NCI-H345 treated with DMSO at 0.1 percent for 48 hours (cell line): ENCODE results near the gene XDH.

Experiments
- DNase-seq: peaks from one replicate; lab custom pipeline; 2025; ENCODE audit not compliant: unreplicated experiment; lab: John Stamatoyannopoulos, UW

XDH gene

DNA sequence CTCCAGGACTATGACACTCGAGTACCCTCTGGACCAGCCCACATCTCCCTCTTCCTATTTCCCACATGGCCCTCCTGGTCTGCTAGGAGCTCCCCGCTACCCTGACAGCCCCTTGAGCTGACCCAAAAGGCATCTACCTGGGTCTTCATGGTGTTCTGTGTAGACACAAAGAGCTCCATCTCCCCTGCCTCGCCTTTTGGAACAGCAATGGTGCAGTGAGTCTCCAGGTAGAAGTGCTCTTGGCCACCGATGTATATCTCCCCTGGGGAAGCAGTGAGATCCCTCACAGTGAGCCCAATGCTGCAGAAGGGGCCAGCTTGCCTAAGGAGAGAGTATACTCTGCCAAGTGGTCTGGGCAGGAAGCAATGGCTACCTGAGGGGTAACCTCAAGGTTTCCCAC lies 47.8 kb downstream of the XDH start:
- no peak for DNase-seq

DNA sequence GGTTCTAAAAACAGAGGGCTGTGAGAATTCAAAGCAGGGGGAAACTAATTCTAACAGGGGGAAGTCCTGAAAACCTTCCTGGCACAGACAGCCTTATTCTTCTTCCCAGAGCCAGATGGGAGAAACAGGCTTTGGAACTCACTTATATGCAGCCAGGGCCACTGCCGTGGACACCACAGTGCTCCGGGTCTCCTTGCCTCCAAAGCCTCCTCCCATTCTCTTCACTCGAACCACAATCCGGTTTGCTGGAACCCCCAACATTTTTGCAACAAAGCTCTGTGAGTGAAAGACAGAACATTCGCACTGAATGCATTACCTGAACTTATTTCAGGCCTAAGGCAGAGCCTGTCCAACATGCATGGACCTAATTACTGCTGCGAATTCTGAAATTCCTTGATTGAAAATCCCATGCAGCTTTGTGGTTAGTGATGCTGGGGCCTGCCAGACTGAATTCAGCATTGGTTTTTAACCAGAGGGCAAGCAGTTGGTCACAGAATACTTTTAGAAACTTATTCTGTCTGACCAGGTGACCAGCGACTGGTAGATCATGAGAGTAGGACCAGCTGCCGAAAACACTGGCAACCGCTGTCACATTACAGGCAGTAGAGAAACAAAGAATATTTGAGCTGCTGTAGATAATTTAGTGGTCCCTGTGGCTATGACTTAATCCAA lies 48.6 kb downstream of the XDH start:
- no peak for DNase-seq

DNA sequence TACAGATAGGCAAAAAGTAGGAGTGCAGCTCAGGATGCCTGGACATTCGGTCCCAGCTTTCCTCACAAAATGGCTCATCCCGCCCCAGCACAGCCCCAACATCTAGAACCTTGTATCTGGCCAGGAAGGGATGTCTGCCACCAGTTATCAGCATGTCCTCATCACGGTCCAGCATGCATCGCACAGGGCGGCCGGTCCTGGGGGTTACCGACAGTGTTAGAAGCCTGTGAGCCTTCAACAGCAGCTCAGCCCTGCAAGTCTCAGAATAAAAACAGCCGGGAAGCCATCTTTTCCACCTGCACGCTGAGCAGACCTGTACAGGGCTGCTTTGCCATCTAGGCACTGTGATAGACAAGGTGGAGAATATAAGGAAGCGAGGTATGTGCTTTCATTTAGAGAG lies 49.2 kb downstream of the XDH start:
- no peak for DNase-seq

GRCh38 chr2:31363956-31364750 lies 50.4 kb downstream of the XDH start:
- no peak for DNase-seq

- no peak for DNase-seq
These were observed 52.0 kb downstream of the XDH start for GRCh38 chr2:31362581-31362980.

DNA sequence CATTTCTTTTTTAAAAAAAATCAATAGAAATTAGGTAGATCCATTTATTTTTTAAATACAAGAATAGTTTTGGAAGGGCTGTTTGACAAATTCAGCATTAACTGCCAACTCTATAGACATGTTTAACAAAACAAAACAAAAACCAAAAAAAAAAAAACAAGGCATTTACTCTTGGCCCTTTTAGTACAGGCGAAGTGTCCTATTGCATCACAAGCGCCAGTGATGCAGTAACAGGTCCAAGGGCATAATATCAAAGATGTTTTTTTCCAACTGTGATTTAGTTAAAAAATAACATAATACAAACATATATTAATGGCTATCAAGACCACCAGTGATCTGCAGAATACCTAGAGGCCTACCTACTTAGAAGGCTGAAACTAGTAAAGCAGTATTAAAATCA lies 55.3 kb downstream of the XDH start:
- DNase-seq, result no peak

GRCh38 chr2:31354837-31355236 lies 59.7 kb downstream of the XDH start:
- no peak for DNase-seq

- no peak for DNase-seq
These were observed 61.4 kb downstream of the XDH start for GRCh38 chr2:31353179-31353578.

- DNase-seq, result no peak
These were observed 64.9 kb downstream of the XDH start for GRCh38 chr2:31349684-31350083.

- no peak for DNase-seq
These were observed 65.4 kb downstream of the XDH start for GRCh38 chr2:31349160-31349559.

GRCh38 chr2:31348618-31349017 lies 65.9 kb downstream of the XDH start:
- DNase-seq, result no peak

GRCh38 chr2:31347750-31348149 lies 66.8 kb downstream of the XDH start:
- DNase-seq, result no peak

DNA sequence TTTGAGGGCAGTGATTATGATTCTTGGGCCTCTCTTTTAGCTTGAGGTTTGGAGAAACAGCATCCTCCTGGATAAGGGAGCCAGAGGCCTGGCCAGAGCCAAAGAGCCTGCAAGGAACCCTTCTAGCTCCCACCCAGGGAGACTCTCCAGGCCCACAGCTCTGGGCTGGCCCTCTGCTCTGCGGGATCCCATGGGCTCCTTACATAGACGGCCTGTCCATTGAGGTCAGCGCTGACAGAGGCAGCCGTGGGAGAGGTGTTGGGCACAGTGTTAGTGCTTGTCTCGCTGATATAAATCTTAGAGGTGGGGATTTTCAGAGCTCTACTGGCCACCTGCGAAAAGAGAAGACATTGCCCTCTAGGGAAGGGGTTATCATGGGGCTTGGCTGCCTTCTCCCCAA lies 67.2 kb downstream of the XDH start:
- DNase-seq, result no peak

GRCh38 chr2:31344447-31344846 lies 70.1 kb downstream of the XDH start:
- no peak for DNase-seq

- no peak for DNase-seq
These were observed 73.2 kb downstream of the XDH start for GRCh38 chr2:31341351-31341750.

DNA sequence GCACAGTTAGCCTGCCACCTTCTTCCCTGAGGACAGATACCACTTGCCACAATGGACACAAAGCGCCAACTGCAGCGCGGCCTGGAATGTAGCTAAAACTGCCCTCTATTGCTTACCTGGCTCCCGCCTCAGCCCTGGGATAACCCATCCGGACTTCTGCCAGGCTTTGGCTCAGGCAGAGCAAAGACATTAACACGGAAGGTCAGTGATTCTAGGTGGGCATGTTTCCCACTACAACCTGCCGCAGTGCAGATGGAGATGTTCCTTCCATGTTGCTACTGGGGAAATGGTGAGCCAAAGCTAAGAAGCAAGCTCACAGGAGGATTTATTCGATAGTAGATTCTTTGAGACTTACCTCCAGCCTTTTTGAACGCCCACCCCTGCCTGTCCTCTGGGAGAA lies 74.8 kb downstream of the XDH start:
- no peak for DNase-seq

- DNase-seq, result no peak
These were observed 76.7 kb downstream of the XDH start for GRCh38 chr2:31337860-31338259.

DNA sequence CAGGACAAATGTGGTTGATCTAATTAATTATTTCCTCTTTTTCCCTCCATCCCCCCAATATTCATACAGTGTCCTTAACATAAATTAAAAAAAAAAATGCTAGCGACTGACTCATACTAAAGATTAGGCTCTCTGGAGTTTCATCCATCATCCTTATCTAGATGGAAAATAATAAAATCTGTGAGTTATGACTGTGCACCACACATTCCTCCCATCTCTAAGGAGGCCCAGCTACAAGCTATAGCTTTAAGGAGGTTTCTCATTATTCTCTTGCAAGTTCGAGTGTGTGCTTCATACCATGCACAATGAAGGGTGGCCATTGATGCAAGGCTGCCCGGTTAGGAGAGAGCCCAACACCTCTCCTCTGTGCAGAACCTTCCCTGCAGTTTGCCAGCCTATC lies 77.3 kb downstream of the XDH start:
- no peak for DNase-seq

DNA sequence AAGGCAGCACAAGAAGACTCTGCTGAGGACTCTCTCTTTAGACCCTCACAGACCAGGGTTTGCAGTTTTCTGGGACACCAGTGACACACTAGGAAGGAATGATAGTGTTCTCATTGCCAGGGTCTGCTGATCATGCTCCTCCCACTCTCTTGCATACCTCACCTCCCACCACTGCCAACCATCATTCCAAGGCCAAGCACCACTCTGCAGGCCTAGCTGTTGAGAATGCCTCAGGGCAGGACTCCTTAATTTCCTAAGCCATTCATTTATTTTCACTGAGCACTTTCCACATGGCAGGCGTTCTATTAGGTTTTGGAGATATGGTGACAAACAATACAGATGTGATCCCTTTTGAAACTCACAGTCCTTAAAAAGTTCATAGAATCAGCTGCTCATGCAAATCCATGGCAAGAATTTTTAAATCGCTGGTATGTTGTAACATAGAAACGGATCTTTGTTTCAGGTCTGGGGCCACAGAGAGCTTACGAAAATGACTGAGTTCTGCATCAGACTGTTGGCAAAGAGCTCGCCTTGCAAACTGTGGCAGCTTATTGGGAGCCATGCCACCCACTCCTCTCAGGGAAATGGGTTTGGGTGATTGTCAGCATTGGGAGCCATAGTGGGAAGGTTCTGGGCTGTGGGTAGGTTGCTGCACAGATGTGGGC lies 78.5 kb downstream of the XDH start:
- no peak for DNase-seq

DNA sequence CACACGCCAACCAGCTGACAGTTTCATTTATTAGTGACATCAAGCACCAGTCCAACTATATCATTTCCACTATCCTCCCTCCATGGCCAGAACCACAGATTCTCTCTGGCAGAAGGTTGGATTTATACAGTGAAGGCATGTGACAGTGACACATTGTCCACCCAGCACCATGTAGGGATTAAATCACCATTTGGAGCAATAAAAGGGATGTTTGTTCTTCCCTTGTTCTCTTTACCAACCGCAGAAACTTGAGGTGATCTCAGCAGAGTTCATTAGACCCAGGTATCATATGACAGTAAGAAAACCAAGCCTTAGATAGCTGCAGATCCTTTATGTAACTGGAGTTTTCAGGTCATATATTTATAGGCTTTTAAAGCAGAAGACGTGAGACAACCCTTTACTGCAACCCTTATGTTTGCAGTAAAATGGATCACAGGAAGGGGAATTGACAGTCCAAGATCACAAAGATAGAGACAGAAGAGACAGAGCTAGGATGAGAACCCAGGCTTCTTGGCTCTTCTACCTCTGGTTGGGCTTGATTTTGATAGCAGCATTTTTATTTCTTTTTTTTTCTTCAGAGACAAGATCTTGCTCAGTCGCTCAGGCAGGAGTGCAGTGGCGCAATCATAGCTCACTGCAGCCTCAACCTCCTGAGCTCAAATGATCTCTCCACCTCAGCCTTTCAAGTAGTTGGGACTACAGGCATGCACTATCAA lies 80.1 kb downstream of the XDH start:
- no peak for DNase-seq

DNA sequence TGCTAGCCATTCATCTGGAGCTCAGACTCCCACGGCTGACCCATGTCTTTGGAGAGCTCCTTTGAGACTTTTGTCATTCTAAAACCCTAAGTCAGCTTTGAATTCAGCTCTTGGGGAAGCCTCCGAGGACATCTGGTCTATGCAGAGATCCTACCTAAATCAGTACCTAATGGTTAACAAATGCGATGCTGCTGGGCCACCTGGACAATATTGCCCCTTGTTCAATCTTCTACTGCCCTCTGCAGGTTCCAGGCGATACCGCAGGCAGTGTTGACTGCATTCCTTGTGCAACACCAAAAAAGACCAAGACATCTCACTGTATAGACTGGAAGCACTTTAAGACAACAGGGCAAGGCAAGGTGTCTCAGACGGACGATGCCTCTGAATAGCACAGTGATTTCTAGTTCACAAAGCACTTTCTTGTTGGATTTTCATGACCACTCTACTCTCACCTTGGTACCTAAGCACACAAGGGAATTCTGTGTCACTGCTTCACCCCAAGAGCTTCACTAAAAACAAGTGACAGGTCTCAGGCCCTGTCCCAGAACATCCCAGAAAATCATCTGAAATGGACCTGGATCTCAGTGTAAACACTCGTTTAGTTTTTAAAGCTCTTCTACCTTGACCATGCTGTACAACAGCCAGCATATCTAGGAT lies 80.9 kb downstream of the XDH start:
- peak; percentile 70 for DNase-seq
